Measurements from ENCODE around the gene ITIH4.
A peak's percentile ranks its signal among the peaks of the same experiment; 100 is the strongest.

The ITIH4 gene

DNA sequence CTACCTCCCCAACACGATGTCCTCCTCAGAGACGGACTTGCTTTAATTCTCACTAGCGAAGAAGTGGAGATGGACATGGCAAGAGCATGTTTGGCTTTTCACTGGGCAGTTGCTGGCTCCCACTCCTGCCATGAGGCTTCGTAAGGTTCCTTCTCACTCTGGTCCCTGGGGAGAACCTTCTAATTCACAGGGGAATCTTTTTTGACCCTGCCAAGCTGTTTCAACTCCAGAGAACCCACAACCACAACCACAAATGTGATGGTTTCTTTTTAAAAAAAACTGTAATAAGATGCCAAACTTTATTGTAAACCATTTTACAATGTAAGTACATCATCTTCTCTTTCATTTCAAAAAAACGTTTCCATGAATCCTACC is 6.0 kb upstream of the ITIH4 start:
- H3K4me3 ChIP-seq (replicated peaks in 1 of 2; ENCODE audit: low read depth in 2 of 2, low read length in 2 of 2), result no peak overlapping the region
- DNase-seq (ENCODE audit: low read depth in 2 of 2), result no peak
- TF ChIP-seq, protein P1, sequence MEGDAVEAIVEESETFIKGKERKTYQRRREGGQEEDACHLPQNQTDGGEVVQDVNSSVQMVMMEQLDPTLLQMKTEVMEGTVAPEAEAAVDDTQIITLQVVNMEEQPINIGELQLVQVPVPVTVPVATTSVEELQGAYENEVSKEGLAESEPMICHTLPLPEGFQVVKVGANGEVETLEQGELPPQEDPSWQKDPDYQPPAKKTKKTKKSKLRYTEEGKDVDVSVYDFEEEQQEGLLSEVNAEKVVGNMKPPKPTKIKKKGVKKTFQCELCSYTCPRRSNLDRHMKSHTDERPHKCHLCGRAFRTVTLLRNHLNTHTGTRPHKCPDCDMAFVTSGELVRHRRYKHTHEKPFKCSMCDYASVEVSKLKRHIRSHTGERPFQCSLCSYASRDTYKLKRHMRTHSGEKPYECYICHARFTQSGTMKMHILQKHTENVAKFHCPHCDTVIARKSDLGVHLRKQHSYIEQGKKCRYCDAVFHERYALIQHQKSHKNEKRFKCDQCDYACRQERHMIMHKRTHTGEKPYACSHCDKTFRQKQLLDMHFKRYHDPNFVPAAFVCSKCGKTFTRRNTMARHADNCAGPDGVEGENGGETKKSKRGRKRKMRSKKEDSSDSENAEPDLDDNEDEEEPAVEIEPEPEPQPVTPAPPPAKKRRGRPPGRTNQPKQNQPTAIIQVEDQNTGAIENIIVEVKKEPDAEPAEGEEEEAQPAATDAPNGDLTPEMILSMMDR (IDR thresholded peaks at IDR 0.05; ENCODE audit: low read depth, low read length), result no peak

DNA sequence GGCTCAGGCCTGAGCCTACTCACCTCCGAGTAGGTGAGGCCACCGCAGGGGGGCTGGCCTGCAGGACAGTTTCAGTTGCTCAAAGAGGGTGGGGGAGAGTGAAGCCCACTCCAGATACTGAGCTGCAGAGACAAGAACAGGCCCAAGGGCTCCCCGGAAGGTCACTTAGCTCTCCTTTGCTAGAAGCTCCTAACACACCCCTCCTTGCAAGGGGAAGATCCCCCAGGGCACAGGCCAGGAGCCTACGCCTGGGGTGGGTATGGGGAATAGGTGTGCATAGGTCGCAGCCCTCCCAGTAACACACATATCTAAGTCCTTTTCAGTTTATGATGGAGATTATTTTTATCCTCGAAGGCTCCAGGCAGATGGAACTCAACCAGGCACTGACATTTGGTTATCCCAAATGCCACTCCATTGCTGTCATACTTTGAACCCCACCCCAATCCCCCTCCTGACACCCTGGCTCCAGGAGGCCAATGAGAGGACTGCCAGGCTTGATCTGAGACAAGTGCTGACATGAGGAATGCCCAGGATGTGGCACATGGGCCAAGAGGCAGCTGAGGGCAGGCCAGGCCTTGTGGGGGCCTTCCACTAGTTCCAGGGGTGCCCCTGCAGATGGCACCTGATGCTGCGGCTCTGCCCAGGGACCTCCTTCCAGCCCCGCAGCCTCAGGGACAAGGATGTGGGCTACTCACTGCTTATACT is 5.4 kb upstream of the ITIH4 start:
- H3K4me3 ChIP-seq (replicated peaks in 1 of 2; ENCODE audit: low read depth in 2 of 2, low read length in 2 of 2), result no peak overlapping the region
- TF ChIP-seq, protein P1 (IDR thresholded peaks at IDR 0.05; ENCODE audit: low read depth, low read length), result no peak
- no peak for DNase-seq (ENCODE audit: low read depth in 2 of 2)

DNA sequence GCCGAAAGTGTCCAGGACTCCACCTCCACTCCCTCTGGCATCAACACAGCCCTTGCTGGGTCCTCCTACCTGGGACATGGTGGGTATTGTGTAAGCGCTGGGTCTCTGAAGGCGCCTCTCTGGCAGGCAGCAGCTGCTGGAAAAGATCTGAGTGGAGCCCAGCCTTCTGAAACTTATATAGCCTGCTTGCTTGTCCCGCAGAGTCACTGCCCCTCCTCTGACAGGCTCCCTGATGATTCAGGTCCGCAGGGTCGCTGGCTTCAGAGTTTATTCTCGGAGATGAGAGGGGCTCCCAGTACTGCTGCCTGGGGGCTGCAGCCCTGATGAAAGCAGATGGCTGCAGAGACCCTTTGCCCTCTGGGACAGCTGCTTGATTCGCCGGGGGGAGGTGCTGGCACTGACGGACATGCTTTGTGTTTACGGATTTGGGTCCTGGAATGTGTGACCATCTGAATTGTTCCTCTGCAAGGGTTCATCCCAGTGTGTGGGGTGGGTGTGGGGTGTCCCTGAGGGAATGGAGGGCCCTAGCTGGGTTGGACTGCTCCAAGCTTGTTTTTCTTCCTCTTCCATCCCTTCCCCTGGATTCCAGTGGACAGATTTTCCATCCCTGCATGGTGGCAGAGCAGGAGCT is 4.5 kb upstream of the ITIH4 start, which contains the start of gene MUSTN1:
TSS of gene MUSTN1 (minus strand) at position 149 of the 631 bp plus-strand sequence. CDS start at position 78, 71 bp downstream.
- peak in 1 of 2 donors; percentile 39 for DNase-seq (ENCODE audit: low read depth in 2 of 2)
- no peak within 1 kb of the TSS for H3K4me3 ChIP-seq (replicated peaks in 1 of 2; ENCODE audit: low read depth in 2 of 2, low read length in 2 of 2)
- TF ChIP-seq, protein P1 (IDR thresholded peaks at IDR 0.05; ENCODE audit: low read depth, low read length), result no peak

DNA sequence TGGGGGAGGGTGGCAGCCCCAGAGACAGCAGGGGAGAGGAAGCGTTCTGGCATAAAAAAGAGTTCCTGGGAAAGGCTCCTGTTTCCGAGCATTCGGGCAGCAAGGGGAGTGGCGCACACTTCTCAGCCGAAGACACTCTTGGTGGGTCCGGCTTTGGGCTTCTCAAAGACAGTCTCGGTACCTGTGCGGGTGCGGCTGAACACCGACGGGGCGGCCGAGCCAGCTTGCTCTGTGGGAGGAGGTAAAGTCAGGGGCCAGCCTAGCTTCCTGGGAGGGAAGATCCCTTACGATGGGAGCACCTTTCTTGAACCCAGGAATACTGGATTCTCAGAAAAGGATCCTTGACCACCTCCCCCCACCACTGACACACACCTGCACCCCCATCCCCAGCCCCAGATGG is 2.7 kb upstream of the ITIH4 start:
- TF ChIP-seq, protein P1 (IDR thresholded peaks at IDR 0.05; ENCODE audit: low read depth, low read length), result no peak
- no peak for DNase-seq (ENCODE audit: low read depth in 2 of 2)
- no peak overlapping the region for H3K4me3 ChIP-seq (replicated peaks in 1 of 2; ENCODE audit: low read depth in 2 of 2, low read length in 2 of 2)

DNA sequence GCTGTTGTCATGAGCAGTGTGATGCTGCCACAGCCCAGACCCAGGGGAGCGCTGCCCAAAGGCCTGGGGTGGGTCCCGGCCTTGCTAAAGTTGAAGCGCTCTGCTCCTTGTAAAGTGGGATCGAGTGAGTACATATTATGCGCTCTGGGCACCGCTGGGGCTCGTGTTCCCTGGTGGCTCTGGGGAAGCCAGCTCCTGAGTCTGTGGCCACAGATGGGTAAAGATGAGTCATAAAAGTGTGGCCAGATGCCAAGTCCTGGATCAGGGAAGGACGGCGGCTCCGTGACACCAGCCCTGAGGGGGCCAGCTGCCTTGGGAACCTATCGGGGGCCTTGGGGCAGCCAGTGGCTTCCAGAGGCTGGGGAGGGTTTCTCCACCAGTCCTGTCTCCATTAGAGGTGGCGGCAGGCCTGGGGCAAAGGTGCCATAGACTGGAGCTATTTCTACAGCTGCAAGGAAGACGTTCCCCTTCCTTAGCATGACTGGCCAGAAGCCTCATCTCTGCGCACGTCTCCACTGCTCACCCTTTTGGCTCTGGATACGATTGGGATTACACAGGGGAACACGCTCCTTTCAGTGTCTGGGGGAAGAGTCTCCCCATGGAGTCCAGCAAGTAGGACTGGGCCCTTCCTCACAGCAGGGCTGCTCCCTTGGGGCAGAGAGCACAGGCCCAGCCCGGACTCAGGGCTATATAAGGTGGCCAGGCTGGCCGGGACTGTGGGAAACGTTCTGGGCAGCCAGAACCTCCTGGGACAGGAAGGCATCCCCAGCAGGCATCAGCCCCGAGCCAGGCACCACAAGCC is 1.2 kb upstream of the ITIH4 start:
- H3K4me3 ChIP-seq (replicated peaks in 1 of 2; ENCODE audit: low read depth in 2 of 2, low read length in 2 of 2), result no peak overlapping the region

DNA sequence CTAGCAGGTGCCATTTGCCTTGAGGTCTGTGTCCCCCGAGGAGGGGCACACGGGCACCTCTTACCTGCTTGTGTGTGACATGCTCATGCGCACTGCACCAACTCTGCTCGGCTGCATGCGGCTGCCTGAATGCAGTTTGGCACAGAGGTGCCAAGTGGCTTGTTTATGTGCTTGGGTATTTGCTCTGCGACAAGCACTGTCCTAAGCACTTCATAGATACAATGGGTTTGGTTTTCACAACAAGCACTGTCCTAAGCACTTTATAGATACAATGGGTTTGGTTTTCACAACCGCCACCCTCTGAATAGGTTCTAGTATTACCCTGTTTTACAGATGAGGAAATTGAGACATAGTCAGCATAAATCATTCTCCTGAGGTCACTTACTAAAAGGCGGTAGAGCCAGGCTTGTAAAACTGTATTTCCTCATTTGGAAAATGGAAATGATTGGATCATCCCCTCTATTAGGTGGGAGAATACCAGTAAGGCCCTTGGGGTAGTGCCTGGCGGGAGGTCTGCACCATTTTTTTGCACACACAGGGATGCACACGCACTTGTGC is 487 bp downstream of the ITIH4 start:
- H3K4me3 ChIP-seq (replicated peaks in 1 of 2; ENCODE audit: low read depth in 2 of 2, low read length in 2 of 2), result no peak overlapping the region
- TF ChIP-seq, protein P1 (IDR thresholded peaks at IDR 0.05; ENCODE audit: low read depth, low read length), result no peak
- no peak for DNase-seq (ENCODE audit: low read depth in 2 of 2)

More for the DNA sequence above, 1.2 kb upstream of the ITIH4 start:
- TF ChIP-seq, protein P1 (IDR thresholded peaks at IDR 0.05; ENCODE audit: low read depth, low read length), result no peak
- peak; percentile 70 to 85 for DNase-seq (ENCODE audit: low read depth in 2 of 2)

Measured in cardiac fibroblast (primary cell).